OCI-LY7 (cell line): ENCODE results near the gene ALDH1A3. TPM values are rescaled to one million over a fixed set of nuclear protein-coding genes. Genes with fewer than 3 reads are reported as not detected.

Source experiments
- BruUV-seq: library from RNA; stranded (reverse); fragments of 400-500 nt; replicated peaks from 2 replicates; lab custom pipeline; 2021; lab: Mats Ljungman, UMichigan
- CTCF ChIA-PET: fragments of 300-600 bp; sonication (Branson Sonifier 250); formaldehyde crosslinking; loops from one replicate; lab custom pipeline; 2022; ENCODE audit warnings: antibody characterized with exemption; ENCODE audit not compliant: unreplicated experiment; lab: Charles Lee
- POLR2A ChIA-PET: fragments of 300-600 bp; sonication (Branson Sonifier 250); formaldehyde crosslinking; loops from one replicate; lab custom pipeline; 2022; ENCODE audit warnings: antibody characterized with exemption; lab: Charles Lee
- DNase-seq: peaks from one replicate; pipeline ENCODE4 v3.0.0-alpha.2; 2015; ENCODE audit warnings: low spot score
- H2AFZ ChIP-seq: fragments of 200-600 bp; sonication (generic), shearing (Covaris generic); 2 replicates; pipeline ENCODE4 v1.6.1; 2014; ENCODE audit warnings: mild to moderate bottlenecking, antibody characterized with exemption, low read length, moderate library complexity
- H3K27ac ChIP-seq: fragments of 200-600 bp; sonication (generic); 2 replicates; pipeline ENCODE4 v1.5.1; 2014; ENCODE audit warnings: mixed run types, low read depth, mild to moderate bottlenecking, moderate library complexity, low read length, inconsistent platforms; ENCODE audit not compliant: poor library complexity, severe bottlenecking
- H3K36me3 ChIP-seq: fragments of 200-600 bp; sonication (generic); 2 replicates; pipeline ENCODE4 v1.6.1; 2014; ENCODE audit warnings: mild to moderate bottlenecking, antibody characterized with exemption, low read length, moderate library complexity, mixed read lengths; ENCODE audit not compliant: insufficient read depth
- H3K4me1 ChIP-seq: fragments of 200-600 bp; sonication (generic); 2 replicates; pipeline ENCODE4 v1.5.1; 2014; ENCODE audit warnings: mild to moderate bottlenecking, low read length; ENCODE audit not compliant: insufficient read depth, poor library complexity, severe bottlenecking
- H3K4me2 ChIP-seq: fragments of 200-600 bp; sonication (generic); 2 replicates; pipeline ENCODE4 v1.6.1; 2014; ENCODE audit warnings: mild to moderate bottlenecking, low read length
- H3K4me3 ChIP-seq: fragments of 200-600 bp; sonication (generic); 2 replicates; pipeline ENCODE4 v1.5.1; 2014; ENCODE audit warnings: mild to moderate bottlenecking, low read depth, low read length; ENCODE audit not compliant: poor library complexity, severe bottlenecking
- H3K79me2 ChIP-seq: fragments of 200-600 bp; sonication (generic); 2 replicates; pipeline ENCODE4 v1.6.1; 2016; ENCODE audit warnings: low read depth, mild to moderate bottlenecking, low read length, moderate library complexity, mixed read lengths; ENCODE audit not compliant: insufficient read depth
- H3K9me2 ChIP-seq: fragments of 200-600 bp; sonication (generic); 2 replicates; pipeline ENCODE4 v1.6.1; 2016; ENCODE audit warnings: mild to moderate bottlenecking, low read length, mixed read lengths; ENCODE audit not compliant: insufficient read depth
- H3K9me3 ChIP-seq: fragments of 200-600 bp; sonication (generic); 2 replicates; pipeline ENCODE4 v1.6.1; 2014; ENCODE audit warnings: mild to moderate bottlenecking, mixed run types, low read length, mixed read lengths
- H4K20me1 ChIP-seq: fragments of 200-600 bp; sonication (generic); 2 replicates; pipeline ENCODE4 v1.6.1; 2014; ENCODE audit warnings: mild to moderate bottlenecking, antibody characterized with exemption, low read length, moderate library complexity, mixed read lengths; ENCODE audit not compliant: insufficient read depth
- EZH2phosphoT487 ChIP-seq: fragments of 200-600 bp; sonication (generic); IDR thresholded peaks from 2 replicates; pipeline ENCODE4 v1.6.1; 2018; ENCODE audit warnings: low read depth, borderline replicate concordance, mild to moderate bottlenecking, mixed run types, antibody characterized with exemption, low read length, moderate library complexity, mixed read lengths
- intact Hi-C: fragments of 100-400 bp; cut with micrococcal nuclease; formaldehyde crosslinking; loops from one replicate; pipeline ENCODE4 v1.10.0; 2022; ENCODE audit not compliant: unreplicated experiment
- total RNA-seq, 2 experiments: library from RNA; depleted of rRNA in 1 of 2; stranded (reverse); fragments of >200 nt in 1 of 2; shearing (Covaris generic) in 1 of 2; gene quantifications; 2 replicates each; pipeline ENCODE4 v1.2.3, GENCODE V29; 2014 to 2022
- TF ChIP-seq, protein P1 (sequence below): fragments of 200-600 bp; sonication (generic); conservative IDR thresholded peaks from 2 replicates; pipeline ENCODE4 v1.5.1; 2014; ENCODE audit warnings: mild to moderate bottlenecking, antibody characterized with exemption, low read length, moderate library complexity, mixed read lengths

Gene ALDH1A3
- total RNA-seq, 2 experiments from 2014 or later: not detected

DNA sequence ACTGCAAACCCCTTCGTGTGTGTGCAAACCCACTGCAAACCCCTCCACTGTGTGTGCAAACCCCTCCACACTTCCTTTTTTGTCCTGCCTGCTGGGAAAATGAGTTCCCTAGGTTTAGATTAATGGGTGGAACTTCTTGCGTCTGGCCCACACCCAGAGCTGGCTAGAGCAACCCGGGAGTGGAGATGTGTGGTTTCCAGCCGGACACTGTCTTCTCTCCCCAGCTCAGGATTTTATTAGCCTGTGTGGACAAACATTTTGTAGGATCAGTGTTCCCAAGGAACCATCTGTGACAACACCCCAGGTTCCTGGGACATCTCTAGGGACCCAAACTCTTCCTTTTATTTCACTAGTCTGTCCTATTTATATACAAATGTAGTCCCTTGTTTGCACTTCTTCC is 29.9 kb downstream of the ALDH1A3 start:
- H3K4me1 ChIP-seq: no peaks in the 10 kb centered on the region
- peaks cover 43% of the 10 kb centered on the region for H3K36me3 ChIP-seq
- H3K9me3 ChIP-seq: peaks cover 11% of the 10 kb centered on the region
- CTCF ChIA-PET: no interaction called here
- H3K9me2 ChIP-seq: no peaks in the 10 kb centered on the region
- TF ChIP-seq, protein P1, sequence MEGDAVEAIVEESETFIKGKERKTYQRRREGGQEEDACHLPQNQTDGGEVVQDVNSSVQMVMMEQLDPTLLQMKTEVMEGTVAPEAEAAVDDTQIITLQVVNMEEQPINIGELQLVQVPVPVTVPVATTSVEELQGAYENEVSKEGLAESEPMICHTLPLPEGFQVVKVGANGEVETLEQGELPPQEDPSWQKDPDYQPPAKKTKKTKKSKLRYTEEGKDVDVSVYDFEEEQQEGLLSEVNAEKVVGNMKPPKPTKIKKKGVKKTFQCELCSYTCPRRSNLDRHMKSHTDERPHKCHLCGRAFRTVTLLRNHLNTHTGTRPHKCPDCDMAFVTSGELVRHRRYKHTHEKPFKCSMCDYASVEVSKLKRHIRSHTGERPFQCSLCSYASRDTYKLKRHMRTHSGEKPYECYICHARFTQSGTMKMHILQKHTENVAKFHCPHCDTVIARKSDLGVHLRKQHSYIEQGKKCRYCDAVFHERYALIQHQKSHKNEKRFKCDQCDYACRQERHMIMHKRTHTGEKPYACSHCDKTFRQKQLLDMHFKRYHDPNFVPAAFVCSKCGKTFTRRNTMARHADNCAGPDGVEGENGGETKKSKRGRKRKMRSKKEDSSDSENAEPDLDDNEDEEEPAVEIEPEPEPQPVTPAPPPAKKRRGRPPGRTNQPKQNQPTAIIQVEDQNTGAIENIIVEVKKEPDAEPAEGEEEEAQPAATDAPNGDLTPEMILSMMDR: no peak
- TF ChIP-seq EZH2phosphoT487: no peak
- DNase-seq: no peak
- BruUV-seq: no TSS peak
- H3K79me2 ChIP-seq: peaks cover 27% of the 10 kb centered on the region; the same call in 1 of the 2 replicates
- intact Hi-C loops: no loop called here
- no peak overlapping the region for H3K27ac ChIP-seq
- POLR2A ChIA-PET: no interaction called here
- no peak overlapping the region for H2AFZ ChIP-seq
- no peaks in the 10 kb centered on the region for H4K20me1 ChIP-seq
- H3K4me3 ChIP-seq: no peak overlapping the region
- H3K4me2 ChIP-seq: no peak overlapping the region

DNA sequence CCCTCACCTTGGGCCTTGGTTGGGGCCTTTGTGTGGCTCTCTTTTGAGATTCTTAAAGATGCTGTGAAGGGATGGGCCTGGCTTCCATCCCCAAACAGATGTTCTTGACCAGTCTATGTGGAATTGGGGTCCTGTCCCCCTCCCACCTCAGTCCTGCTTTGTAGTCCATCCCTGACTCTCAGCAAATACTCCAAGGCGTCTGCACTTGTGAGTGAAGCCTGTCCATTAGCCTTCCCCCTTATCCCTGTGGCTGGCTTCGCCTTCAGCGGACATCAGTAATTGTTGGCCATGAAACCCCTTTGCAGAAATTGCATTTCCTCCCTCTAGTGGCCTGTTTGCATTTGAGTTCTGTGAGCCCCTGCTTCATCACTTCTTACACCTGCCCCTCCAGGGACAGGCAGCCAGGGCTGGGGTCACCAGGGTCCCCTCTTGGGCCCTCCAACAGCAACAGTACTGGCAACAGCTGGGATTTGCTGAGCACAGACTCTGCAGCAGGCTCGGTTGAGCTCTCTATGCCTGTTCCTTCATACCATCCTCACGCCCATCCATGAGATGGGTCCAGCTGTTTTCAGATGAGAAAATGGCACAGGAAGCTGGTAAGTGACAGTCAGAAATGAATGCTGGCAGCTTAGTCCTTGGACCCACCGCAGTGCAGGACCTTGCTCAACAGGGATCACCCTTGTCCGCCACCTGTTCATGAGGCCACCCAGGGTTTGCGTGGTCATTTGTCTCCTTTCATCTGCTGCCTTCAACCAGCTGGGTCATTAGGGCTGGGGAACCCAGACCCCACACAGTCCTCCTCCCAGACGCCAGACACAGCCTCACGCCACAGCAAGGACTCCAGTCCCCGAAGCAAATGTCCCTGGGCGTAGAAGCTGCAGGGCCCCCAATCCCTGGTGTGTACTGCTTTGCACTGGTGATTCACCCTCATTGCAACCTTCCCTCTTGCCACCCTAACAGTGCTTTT is 30.6 kb downstream of the ALDH1A3 start:
- TF ChIP-seq, protein P1: peak; percentile 58
- no peak for TF ChIP-seq EZH2phosphoT487
- H3K79me2 ChIP-seq: peaks cover 34% of the 10 kb centered on the region
- H3K9me3 ChIP-seq: peaks cover 11% of the 10 kb centered on the region; the same call in 1 of the 2 replicates
- CTCF ChIA-PET: no interaction called here
- peaks cover 5% of the 10 kb centered on the region for H3K4me1 ChIP-seq
- H3K36me3 ChIP-seq: peaks cover 50% of the 10 kb centered on the region
- H3K27ac ChIP-seq: no peak overlapping the region
- BruUV-seq: no TSS peak
- POLR2A ChIA-PET: no interaction called here
- no peaks in the 10 kb centered on the region for H3K9me2 ChIP-seq
- no peak overlapping the region for H3K4me3 ChIP-seq
- H4K20me1 ChIP-seq: no peaks in the 10 kb centered on the region
- intact Hi-C loops: no loop called here
- DNase-seq: no peak
- H3K4me2 ChIP-seq: no peak overlapping the region
- no peak overlapping the region for H2AFZ ChIP-seq

GRCh38 chr15:100911086-100911485 is 31.5 kb downstream of the ALDH1A3 start:
- no peak for DNase-seq
- H3K79me2 ChIP-seq: peaks cover 42% of the 10 kb centered on the region
- H2AFZ ChIP-seq: no peak overlapping the region
- no peaks in the 10 kb centered on the region for H3K9me2 ChIP-seq
- no peaks in the 10 kb centered on the region for H4K20me1 ChIP-seq
- intact Hi-C loops: no loop called here
- peaks cover 11% of the 10 kb centered on the region; the same call in 1 of the 2 replicates for H3K9me3 ChIP-seq
- no peak overlapping the region for H3K4me2 ChIP-seq
- no peak overlapping the region for H3K4me3 ChIP-seq
- TF ChIP-seq, protein P1: no peak
- TF ChIP-seq EZH2phosphoT487: no peak
- peaks cover 58% of the 10 kb centered on the region for H3K36me3 ChIP-seq
- CTCF ChIA-PET: no interaction called here
- H3K27ac ChIP-seq: no peak overlapping the region
- no TSS peak for BruUV-seq
- H3K4me1 ChIP-seq: peaks cover 13% of the 10 kb centered on the region
- POLR2A ChIA-PET: no interaction called here
